ENCODE data around the gene EIF2S3B.

Gene EIF2S3B

GRCh38 chr12:10543499-10543898 is 37.8 kb downstream of the EIF2S3B start:
- CTCF ChIA-PET: interaction anchor here (0.6 kb wide), 1 partner anchor 212 kb away, joined by 4 read pairs; no protein-coding TSS in a partner anchor
- DNase-seq (ENCODE audit: low spot score): no peak
- no peak for TF ChIP-seq CTCF (conservative IDR thresholded peaks at IDR 0.05; ENCODE audit: low read depth)
- no peak overlapping the region for H3K27ac ChIP-seq
- POLR2A ChIA-PET (ENCODE audit: low non-redundant PET): no interaction called here

- no peak for DNase-seq (ENCODE audit: low spot score)
- CTCF ChIA-PET: no interaction called here
- POLR2A ChIA-PET (ENCODE audit: low non-redundant PET): no interaction called here
- no peak for TF ChIP-seq CTCF (conservative IDR thresholded peaks at IDR 0.05; ENCODE audit: low read depth)
- no peak overlapping the region for H3K27ac ChIP-seq
Measured at GRCh38 chr12:10551375-10551774, 45.7 kb downstream of the EIF2S3B start.

- ChIA-PET POLR2A (ENCODE audit: low non-redundant PET) (no interaction called here), CTCF (no interaction called here)
- H3K27ac ChIP-seq: no peak overlapping the region
- TF ChIP-seq CTCF (conservative IDR thresholded peaks at IDR 0.05; ENCODE audit: low read depth): no peak
- no peak for DNase-seq (ENCODE audit: low spot score)
Measured at GRCh38 chr12:10553148-10553547, 47.5 kb downstream of the EIF2S3B start.

- no peak for DNase-seq (ENCODE audit: low spot score)
- no peak overlapping the region for H3K27ac ChIP-seq
- ChIA-PET CTCF (no interaction called here), POLR2A (ENCODE audit: low non-redundant PET) (no interaction called here)
- TF ChIP-seq CTCF (conservative IDR thresholded peaks at IDR 0.05; ENCODE audit: low read depth): no peak
Measured at GRCh38 chr12:10554228-10554755, 48.6 kb downstream of the EIF2S3B start.

GRCh38 chr12:10554756-10555481 is 49.2 kb downstream of the EIF2S3B start:
- no peak overlapping the region for H3K27ac ChIP-seq
- TF ChIP-seq CTCF (conservative IDR thresholded peaks at IDR 0.05; ENCODE audit: low read depth): no peak
- DNase-seq (ENCODE audit: low spot score): no peak
- POLR2A ChIA-PET (ENCODE audit: low non-redundant PET): no interaction called here
- CTCF ChIA-PET: no interaction called here

GRCh38 chr12:10557329-10557728 is 51.6 kb downstream of the EIF2S3B start:
- H3K27ac ChIP-seq: no peak overlapping the region
- no peak for DNase-seq (ENCODE audit: low spot score)
- TF ChIP-seq CTCF (conservative IDR thresholded peaks at IDR 0.05; ENCODE audit: low read depth): no peak
- ChIA-PET CTCF (interaction anchor here (1.8 kb wide), 1 partner anchor 43 kb away, joined by 3 read pairs; no protein-coding TSS in a partner anchor), POLR2A (ENCODE audit: low non-redundant PET) (no interaction called here)

All from RWPE1 (cell line).